Measurements from ENCODE around the gene ABL2.

Gene ABL2

GRCh38 chr1:179166663-179167417, 62.6 kb downstream of the ABL2 start:
- no peak for TF ChIP-seq GATA3 (IDR thresholded peaks at IDR 0.05; ENCODE audit: low read depth, low read length)
- TF ChIP-seq GATA2 (IDR thresholded peaks at IDR 0.05; ENCODE audit: low read depth, low read length), result no peak

- TF ChIP-seq GATA2 (IDR thresholded peaks at IDR 0.05; ENCODE audit: low read depth, low read length) (no peak), GATA3 (IDR thresholded peaks at IDR 0.05; ENCODE audit: low read depth, low read length) (no peak)
Observed at GRCh38 chr1:179164494-179164893, 65.0 kb downstream of the ABL2 start.

GRCh38 chr1:179156708-179157107, 72.8 kb downstream of the ABL2 start:
- TF ChIP-seq GATA3 (IDR thresholded peaks at IDR 0.05; ENCODE audit: low read depth, low read length), result no peak
- TF ChIP-seq GATA2 (IDR thresholded peaks at IDR 0.05; ENCODE audit: low read depth, low read length), result no peak

- TF ChIP-seq GATA2 (IDR thresholded peaks at IDR 0.05; ENCODE audit: low read depth, low read length) (no peak), GATA3 (IDR thresholded peaks at IDR 0.05; ENCODE audit: low read depth, low read length) (no peak)
Observed at GRCh38 chr1:179156026-179156425, 73.5 kb downstream of the ABL2 start.

GRCh38 chr1:179155615-179156014, 73.9 kb downstream of the ABL2 start:
- no peak for TF ChIP-seq GATA3 (IDR thresholded peaks at IDR 0.05; ENCODE audit: low read depth, low read length)
- TF ChIP-seq GATA2 (IDR thresholded peaks at IDR 0.05; ENCODE audit: low read depth, low read length), result no peak

DNA sequence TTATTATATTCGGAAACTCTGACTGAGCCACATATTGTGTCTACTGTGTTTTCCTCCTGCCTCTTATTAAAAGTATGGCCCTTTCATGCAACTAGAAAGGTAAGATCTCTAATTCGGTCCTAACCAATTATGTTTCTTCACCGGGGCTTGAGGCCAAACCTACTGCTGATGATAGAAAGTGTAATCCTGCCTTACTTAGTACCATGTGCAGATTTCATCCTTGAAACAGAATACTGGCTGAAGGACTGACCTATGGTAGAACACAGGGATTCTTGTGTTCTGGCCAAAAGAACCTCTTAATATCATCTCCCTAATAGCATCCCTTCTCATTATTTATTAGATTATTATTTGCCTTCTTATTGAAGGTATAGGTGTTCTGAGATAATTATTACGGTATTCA, 75.0 kb downstream of the ABL2 start:
- TF ChIP-seq GATA2 (IDR thresholded peaks at IDR 0.05; ENCODE audit: low read depth, low read length), result no peak
- no peak for TF ChIP-seq GATA3 (IDR thresholded peaks at IDR 0.05; ENCODE audit: low read depth, low read length)

- TF ChIP-seq GATA2 (IDR thresholded peaks at IDR 0.05; ENCODE audit: low read depth, low read length) (no peak), GATA3 (IDR thresholded peaks at IDR 0.05; ENCODE audit: low read depth, low read length) (no peak)
Observed at GRCh38 chr1:179153217-179153616, 76.3 kb downstream of the ABL2 start.

- no peak for TF ChIP-seq GATA2 (IDR thresholded peaks at IDR 0.05; ENCODE audit: low read depth, low read length)
- TF ChIP-seq GATA3 (IDR thresholded peaks at IDR 0.05; ENCODE audit: low read depth, low read length), result no peak
Observed at GRCh38 chr1:179151908-179152682, 77.4 kb downstream of the ABL2 start.

GRCh38 chr1:179146911-179147310, 82.6 kb downstream of the ABL2 start:
- TF ChIP-seq GATA3 (IDR thresholded peaks at IDR 0.05; ENCODE audit: low read depth, low read length), result no peak

DNA sequence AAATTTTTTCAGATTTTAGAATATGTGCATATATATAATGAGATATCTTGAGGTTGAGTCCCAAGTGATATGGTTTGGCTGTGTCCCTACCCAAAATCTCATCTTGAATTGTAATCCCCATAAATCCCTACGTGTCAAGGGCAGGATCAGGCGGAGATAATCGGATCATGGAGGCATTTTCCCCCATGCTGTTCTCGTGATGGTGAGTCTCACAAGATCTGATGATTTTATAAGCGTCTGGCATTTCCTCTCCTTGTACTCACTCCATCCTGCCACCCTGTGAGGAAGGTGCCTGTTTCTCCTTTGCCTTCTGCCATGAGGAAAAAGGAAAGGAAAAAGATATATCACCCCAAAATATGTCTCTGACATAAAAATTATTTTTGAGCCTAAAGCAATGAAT, 83.0 kb downstream of the ABL2 start:
- no peak for TF ChIP-seq GATA2 (IDR thresholded peaks at IDR 0.05; ENCODE audit: low read depth, low read length)

DNA sequence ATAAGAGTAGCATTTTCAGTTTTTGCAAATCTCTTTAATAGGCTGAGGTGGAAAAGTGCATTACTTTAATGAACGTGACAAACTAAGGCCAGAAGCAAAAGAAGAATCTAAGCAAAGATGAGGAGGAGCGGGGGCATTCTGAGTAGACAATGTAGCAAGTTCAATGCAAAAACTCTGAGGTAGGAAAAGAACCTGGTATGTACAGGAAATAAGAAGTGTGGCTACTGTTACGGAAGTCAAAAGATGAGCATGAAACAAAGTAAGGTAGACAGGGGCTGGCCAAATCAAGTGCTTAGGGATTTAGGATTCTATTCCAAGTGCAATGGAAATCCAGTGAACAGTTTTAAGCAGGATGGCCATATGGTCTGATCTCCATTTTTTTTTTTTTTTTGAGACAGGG, 84.0 kb downstream of the ABL2 start:
- no peak for TF ChIP-seq GATA2 (IDR thresholded peaks at IDR 0.05; ENCODE audit: low read depth, low read length)
- TF ChIP-seq GATA3 (IDR thresholded peaks at IDR 0.05; ENCODE audit: low read depth, low read length), result no peak

- TF ChIP-seq GATA2 (IDR thresholded peaks at IDR 0.05; ENCODE audit: low read depth, low read length) (no peak), GATA3 (IDR thresholded peaks at IDR 0.05; ENCODE audit: low read depth, low read length) (no peak)
Observed at GRCh38 chr1:179144626-179145025, 84.9 kb downstream of the ABL2 start.

DNA sequence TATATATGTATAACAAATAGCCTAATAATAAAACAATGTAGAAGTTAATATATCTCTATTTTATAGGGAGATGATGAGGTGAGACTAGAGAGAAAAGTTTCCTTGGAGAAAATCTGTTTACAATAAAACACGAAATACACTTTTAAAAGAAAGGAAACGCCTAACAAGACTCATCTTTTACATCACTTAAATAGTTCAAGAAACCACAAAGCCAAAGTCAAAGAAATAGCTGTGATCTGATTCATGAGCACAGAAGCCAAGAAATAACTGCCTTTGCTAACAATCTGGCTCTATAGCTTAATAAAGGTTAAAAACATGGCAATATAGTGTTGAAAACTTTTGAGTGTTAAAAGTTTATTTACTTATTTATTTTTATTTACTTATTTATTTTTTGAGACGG, 86.2 kb downstream of the ABL2 start:
- TF ChIP-seq GATA2 (IDR thresholded peaks at IDR 0.05; ENCODE audit: low read depth, low read length), result no peak
- TF ChIP-seq GATA3 (IDR thresholded peaks at IDR 0.05; ENCODE audit: low read depth, low read length), result no peak

DNA sequence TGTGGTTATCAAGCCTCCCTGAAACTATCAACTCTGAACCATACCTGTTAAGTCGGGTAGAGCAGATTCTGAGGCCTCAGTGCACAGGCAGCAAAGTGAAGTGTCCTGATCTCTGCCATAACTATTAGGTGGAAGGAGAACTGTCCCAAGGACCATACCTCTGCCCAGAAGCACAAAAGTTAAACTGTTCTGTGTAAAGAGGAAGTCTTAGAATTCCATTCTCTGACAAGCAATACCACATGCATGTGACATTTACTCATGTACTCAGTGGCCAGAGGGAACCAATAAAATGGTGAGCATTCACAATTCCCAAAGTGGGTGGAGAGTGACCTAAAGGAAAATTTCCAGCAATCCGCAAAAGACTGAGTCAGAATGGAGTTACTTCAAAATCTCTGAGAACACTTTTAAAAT, 86.6 kb downstream of the ABL2 start:
- TF ChIP-seq GATA3 (IDR thresholded peaks at IDR 0.05; ENCODE audit: low read depth, low read length), result no peak
- TF ChIP-seq GATA2 (IDR thresholded peaks at IDR 0.05; ENCODE audit: low read depth, low read length), result no peak

GRCh38 chr1:179141592-179142251, 87.8 kb downstream of the ABL2 start:
- TF ChIP-seq GATA3 (IDR thresholded peaks at IDR 0.05; ENCODE audit: low read depth, low read length), result no peak
- TF ChIP-seq GATA2 (IDR thresholded peaks at IDR 0.05; ENCODE audit: low read depth, low read length), result no peak

Data from SH-SY5Y (cell line).